IMR-90 (cell line): ENCODE results near the gene NDUFAF8.

Source experiments
- CEBPB ChIP-seq: IDR thresholded peaks from 2 replicates; pipeline ENCODE4 v1.6.1; 2012; ENCODE audit warnings: low read depth, low read length, improper control_type of control experiment
- CHD1 ChIP-seq: IDR thresholded peaks from 2 replicates; pipeline ENCODE4 v1.6.1; 2012; ENCODE audit warnings: low read depth, low read length, improper control_type of control experiment
- CTCF ChIP-seq: conservative IDR thresholded peaks from 2 replicates; pipeline ENCODE4 v1.5.1; 2012; ENCODE audit warnings: mild to moderate bottlenecking, low read depth, low read length, improper control_type of control experiment
- FOS ChIP-seq: fragments of 150-350 bp; IDR thresholded peaks from 2 replicates; pipeline ENCODE4 v1.6.1; 2016; ENCODE audit warnings: low read depth, low read length
- MAFK ChIP-seq: IDR thresholded peaks from 2 replicates; pipeline ENCODE4 v1.6.1; 2012; ENCODE audit warnings: low read depth, low read length, improper control_type of control experiment
- MAZ ChIP-seq: IDR thresholded peaks from 2 replicates; pipeline ENCODE4 v1.6.1; 2012; ENCODE audit warnings: low read depth, mild to moderate bottlenecking, low read length, improper control_type of control experiment, moderate library complexity, borderline replicate concordance
- MXI1 ChIP-seq: IDR thresholded peaks from 2 replicates; pipeline ENCODE4 v1.6.1; 2012; ENCODE audit warnings: low read depth, mild to moderate bottlenecking, low read length, moderate library complexity, borderline replicate concordance
- NFE2L2 ChIP-seq: fragments of 150-350 bp; IDR thresholded peaks from 2 replicates; pipeline ENCODE4 v1.6.1; 2016; ENCODE audit warnings: low read depth, mild to moderate bottlenecking, low read length
- POLR2A ChIP-seq: IDR thresholded peaks from 2 replicates; pipeline ENCODE4 v1.6.1; 2012; ENCODE audit warnings: mild to moderate bottlenecking, low read depth, low read length
- RAD21 ChIP-seq: IDR thresholded peaks from 2 replicates; pipeline ENCODE4 v1.6.1; 2012; ENCODE audit warnings: low read length, improper control_type of control experiment
- RCOR1 ChIP-seq: IDR thresholded peaks from 2 replicates; pipeline ENCODE4 v1.6.1; 2012; ENCODE audit warnings: mild to moderate bottlenecking, low read length, improper control_type of control experiment; ENCODE audit not compliant: insufficient replicate concordance
- SMC3 ChIP-seq: fragments of 150-350 bp; IDR thresholded peaks from 2 replicates; pipeline ENCODE4 v1.6.1; 2016; ENCODE audit warnings: low read depth, mild to moderate bottlenecking, antibody characterized with exemption, low read length, moderate library complexity
- TF ChIP-seq, protein P1 (sequence below): fragments of 150-350 bp; IDR thresholded peaks from 2 replicates; pipeline ENCODE4 v1.6.1; 2016; ENCODE audit warnings: low read depth, mild to moderate bottlenecking, low read length, moderate library complexity, borderline replicate concordance

- no peak for TF ChIP-seq CTCF
- no peak for TF ChIP-seq POLR2A
- no peak for TF ChIP-seq RAD21
- no peak for TF ChIP-seq SMC3
- TF ChIP-seq, protein P1, sequence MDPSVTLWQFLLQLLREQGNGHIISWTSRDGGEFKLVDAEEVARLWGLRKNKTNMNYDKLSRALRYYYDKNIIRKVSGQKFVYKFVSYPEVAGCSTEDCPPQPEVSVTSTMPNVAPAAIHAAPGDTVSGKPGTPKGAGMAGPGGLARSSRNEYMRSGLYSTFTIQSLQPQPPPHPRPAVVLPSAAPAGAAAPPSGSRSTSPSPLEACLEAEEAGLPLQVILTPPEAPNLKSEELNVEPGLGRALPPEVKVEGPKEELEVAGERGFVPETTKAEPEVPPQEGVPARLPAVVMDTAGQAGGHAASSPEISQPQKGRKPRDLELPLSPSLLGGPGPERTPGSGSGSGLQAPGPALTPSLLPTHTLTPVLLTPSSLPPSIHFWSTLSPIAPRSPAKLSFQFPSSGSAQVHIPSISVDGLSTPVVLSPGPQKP: no peak
- TF ChIP-seq RCOR1: no peak
- TF ChIP-seq CHD1: no peak
- TF ChIP-seq MXI1: no peak
- TF ChIP-seq NFE2L2: no peak
- no peak for TF ChIP-seq CEBPB
- TF ChIP-seq FOS: no peak
- no peak for TF ChIP-seq MAFK
- no peak for TF ChIP-seq MAZ
These were observed 6.0 kb downstream of the NDUFAF8 start for GRCh38 chr17:81245024-81245664.
